Activated T-cell treated with anti-CD3 and anti-CD28 coated beads, Interleukin-2, amount 50 U/mL, for 1 hour (primary cell): ENCODE measurements around the gene ZNF593.

ENCODE experiments used
- DNase-seq: peaks from one replicate; pipeline ENCODE4 v3.0.0-alpha.2; 2020

The ZNF593 gene

GRCh38 chr1:26153966-26154532, 15.7 kb upstream of the ZNF593 start:
- no peak for DNase-seq

GRCh38 chr1:26154750-26155149, 15.0 kb upstream of the ZNF593 start:
- DNase-seq, result no peak

GRCh38 chr1:26155370-26156284, 14.1 kb upstream of the ZNF593 start:
- DNase-seq, result no peak

GRCh38 chr1:26156285-26157038, 13.2 kb upstream of the ZNF593 start:
- no peak for DNase-seq

GRCh38 chr1:26158271-26158907, 11.3 kb upstream of the ZNF593 start:
- DNase-seq, result no peak

GRCh38 chr1:26158908-26159742, 10.6 kb upstream of the ZNF593 start, which contains the start of gene FAM110D:
FAM110D (plus strand) TSS chr1:26159079; CDS start chr1:26161292, 2,213 bp downstream.
- no peak for DNase-seq

GRCh38 chr1:26159743-26160039, 10.0 kb upstream of the ZNF593 start:
- DNase-seq, result no peak

GRCh38 chr1:26160527-26161414, 8.9 kb upstream of the ZNF593 start:
- no peak for DNase-seq

GRCh38 chr1:26161415-26162219, 8.1 kb upstream of the ZNF593 start:
- peak; percentile 55 for DNase-seq

- DNase-seq, result no peak
Measured at GRCh38 chr1:26162220-26162709, 7.4 kb upstream of the ZNF593 start.

- DNase-seq, result no peak
Measured at GRCh38 chr1:26163684-26164035, 6.0 kb upstream of the ZNF593 start.

- DNase-seq, result peak; percentile 73
Measured at GRCh38 chr1:26164036-26164860, 5.5 kb upstream of the ZNF593 start.

- DNase-seq, result no peak
Measured at GRCh38 chr1:26164861-26165842, 4.6 kb upstream of the ZNF593 start.

GRCh38 chr1:26166719-26167281, 2.9 kb upstream of the ZNF593 start:
- no peak for DNase-seq

- DNase-seq, result no peak
Measured at GRCh38 chr1:26168410-26169197, 1.1 kb upstream of the ZNF593 start, which contains the start of gene C1orf232. C1orf232 (minus strand) TSS chr1:26168963; CDS start chr1:26168499, 464 bp downstream.

- DNase-seq, result no peak
Measured at GRCh38 chr1:26169198-26169554, 532 bp upstream of the ZNF593 start.

GRCh38 chr1:26170472-26170821, 739 bp downstream of the ZNF593 start:
- DNase-seq, result no peak
